Sciatic nerve (tissue), 2 donors: Measurements from ENCODE around the gene GPX1. TPM values are rescaled to one million over a fixed set of nuclear protein-coding genes. Genes with fewer than 3 reads are reported as not detected.
"Not testable (repeated sequence)": the region's sequence is repeated elsewhere in the genome, so short reads cannot be mapped to it uniquely, and the experiment has no call there.

Source experiments
- ATAC-seq: fragments of 200-7000 bp; cut with Tn5 transposase; one replicate; pipeline ENCODE4 v1.9.1; 2020; ENCODE audit warnings: mild to moderate bottlenecking, moderate library complexity
- DNase-seq: peaks from one replicate; pipeline ENCODE4 v3.0.0-alpha.2; 2020; ENCODE audit warnings: low spot score
- intact Hi-C: fragments of 100-400 bp; cut with DNase I; formaldehyde crosslinking; loops from one replicate; pipeline ENCODE4 v1.14.2; 2022
- total RNA-seq: library from RNA; stranded (reverse); fragmentation: NEBNext Ultra II Directional; extraction: Animal tissue kit (Norgen Biotek cat#: 25700); gene quantifications from one replicate; pipeline ENCODE4 v1.2.1, GENCODE V29; 2021
- donor health status: DM: no; HTN: no; CAD: no.
- donor health status: DM: no; HTN: no; CAD: no.

Gene GPX1
- total RNA-seq, 1 donor from 2014 or later, result 142 TPM

DNA sequence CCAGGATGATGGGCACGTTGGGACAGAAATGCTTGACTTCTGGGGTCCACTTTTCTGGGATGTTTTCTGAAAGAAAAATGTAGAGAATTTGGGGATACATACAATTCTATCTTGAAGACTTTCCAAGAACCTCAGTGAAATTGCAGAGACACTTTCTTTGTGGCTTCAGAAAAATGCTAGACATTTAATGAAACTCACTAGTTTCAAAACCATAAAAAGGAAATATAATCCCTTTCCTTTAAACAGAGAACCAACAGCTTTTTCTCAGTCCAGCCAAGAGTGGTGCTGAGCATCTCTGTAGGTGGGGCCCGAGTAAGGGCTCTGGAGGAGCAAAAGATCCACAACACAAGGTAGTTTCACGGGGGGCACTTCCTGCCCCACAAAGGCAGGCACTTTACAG is 4.4 kb upstream of the GPX1 start:
- DNase-seq (no peak), ATAC-seq (no peak)
- intact Hi-C loops, result no loop called here

DNA sequence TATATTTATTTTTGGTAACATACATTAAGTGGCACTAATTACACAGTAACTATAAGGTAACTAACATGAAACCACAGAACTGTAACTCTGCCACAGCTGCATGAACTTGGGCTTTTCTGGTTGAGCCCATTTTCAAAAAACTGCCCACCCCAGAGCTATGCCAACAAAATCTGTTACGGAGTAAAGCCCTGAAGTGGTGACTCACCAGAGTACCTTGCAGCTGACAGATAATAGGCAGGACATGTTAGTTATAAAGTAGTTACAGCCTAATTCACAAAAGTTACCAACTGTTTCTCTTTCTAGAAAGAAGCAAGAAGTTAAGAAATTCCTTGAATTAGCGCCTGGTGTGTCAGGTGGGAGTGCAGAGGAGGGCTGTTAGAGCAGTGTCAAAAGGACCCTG is 1.5 kb upstream of the GPX1 start:
- no peak for DNase-seq
- no peak for ATAC-seq
- intact Hi-C loops, result no loop called here

DNA sequence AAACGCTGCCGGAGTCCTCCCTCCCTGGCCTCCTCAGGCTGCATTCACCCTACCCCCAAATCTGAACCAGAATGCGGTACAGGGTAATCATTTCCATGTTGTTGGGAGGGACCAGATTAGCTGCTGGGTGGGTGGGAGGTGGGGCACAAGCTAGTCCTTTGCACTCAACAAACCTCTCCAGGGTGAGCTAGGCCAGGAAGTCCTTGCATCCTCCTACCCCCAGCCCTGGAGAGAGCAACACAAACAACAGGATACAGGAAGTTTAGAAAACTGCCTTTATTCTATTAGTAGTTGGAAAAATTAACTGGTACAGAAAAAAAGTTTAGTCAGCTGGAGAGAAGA is 702 bp upstream of the GPX1 start:
- no peak for ATAC-seq
- intact Hi-C loops, result no loop called here
- no peak for DNase-seq

DNA sequence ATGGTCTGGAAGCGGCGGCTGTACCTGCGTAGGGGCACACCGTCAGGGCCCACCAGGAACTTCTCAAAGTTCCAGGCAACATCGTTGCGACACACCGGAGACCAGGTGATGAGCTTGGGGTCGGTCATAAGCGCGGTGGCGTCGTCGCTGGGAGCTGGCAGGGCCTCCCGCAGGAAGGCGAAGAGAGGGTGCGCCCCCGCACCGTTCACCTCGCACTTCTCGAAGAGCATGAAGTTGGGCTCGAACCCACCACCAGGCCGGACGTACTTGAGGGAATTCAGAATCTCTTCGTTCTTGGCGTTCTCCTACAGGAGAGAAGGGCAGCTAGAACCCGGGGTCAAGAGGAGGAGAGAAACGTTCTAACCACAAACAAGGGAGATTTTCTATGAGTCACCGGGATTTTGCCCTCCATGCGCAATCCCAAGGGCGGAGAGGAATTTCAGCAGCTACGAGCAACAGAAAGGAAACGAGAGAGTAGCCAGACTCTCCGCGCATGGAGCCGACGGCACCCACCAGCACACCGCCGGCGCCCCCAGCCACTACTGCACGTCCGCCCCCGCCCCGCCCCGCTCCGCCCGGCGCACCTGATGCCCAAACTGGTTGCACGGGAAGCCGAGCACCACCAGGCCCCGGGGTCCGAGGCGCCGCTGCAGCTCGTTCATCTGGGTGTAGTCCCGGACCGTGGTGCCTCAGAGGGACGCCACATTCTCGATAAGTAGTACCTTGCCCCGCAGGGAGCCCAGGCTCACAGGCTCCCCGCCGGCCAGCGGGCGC is 523 bp downstream of the GPX1 start:
- intact Hi-C loops, result not testable (repeated sequence)
- peak; percentile 76 for DNase-seq
- ATAC-seq, result peak; percentile 30

DNA sequence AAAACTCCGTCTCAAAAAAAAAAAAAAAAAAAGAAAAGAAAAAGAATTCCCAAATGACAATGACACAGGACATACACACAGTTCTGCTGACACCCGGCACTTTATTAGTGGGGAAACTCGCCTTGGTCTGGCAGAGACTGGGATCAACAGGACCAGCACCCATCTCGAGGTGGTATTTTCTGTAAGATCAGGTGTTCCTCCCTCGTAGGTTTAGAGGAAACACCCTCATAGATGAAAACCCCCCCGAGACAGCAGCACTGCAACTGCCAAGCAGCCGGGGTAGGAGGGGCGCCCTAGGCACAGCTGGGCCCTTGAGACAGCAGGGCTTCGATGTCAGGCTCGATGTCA is 1.1 kb downstream of the GPX1 start:
- intact Hi-C loops, ATAC-seq, DNase-seq: not testable (repeated sequence)

DNA sequence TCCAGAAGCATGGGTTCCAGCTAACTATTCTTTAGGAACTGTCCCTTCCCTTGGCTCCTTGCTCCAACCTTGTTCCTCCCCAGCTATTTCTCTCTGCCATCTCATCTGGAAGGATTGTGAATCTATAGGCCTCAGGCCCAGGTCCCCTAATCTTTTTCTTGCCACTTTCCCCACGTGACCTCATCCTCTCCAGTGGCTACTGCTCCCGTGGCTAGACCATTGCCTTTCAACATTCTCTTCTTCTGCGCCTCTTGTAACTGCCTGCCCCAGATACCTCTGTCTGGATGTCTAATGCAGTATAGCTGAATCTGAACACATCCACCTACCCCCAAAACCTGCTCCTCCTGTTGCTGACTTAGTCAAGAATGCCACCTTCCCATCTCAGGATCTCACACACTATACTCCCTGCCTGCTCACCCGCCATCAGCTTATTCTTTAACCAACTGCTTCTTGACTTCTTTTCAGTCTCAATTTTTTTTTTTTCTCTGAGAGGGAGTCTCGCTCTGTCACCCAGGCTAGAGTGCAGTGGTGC is 5.2 kb downstream of the GPX1 start:
- ATAC-seq (no peak), DNase-seq (no peak)
- intact Hi-C loops, result no loop called here

DNA sequence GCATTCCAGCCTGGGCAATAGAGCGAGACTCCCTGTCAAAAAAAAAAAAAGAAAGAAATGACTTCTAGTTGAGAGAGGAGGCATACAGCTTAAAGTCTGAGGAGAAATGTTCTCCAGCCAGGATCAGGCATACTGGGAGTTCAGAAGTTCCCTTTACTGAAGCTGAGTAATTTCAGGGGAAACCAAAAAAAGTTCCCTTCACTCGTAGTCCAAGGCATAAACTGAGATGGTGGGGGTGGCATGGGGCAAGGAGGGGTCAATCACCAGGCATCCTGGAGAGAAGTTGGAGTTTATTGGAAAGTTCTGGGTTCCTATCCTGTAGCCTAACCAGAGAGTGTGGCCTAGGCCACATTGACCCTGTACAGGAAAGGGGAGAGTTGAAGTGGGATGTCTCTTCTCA is 5.9 kb downstream of the GPX1 start:
- intact Hi-C loops, result no loop called here
- DNase-seq, result no peak

DNA sequence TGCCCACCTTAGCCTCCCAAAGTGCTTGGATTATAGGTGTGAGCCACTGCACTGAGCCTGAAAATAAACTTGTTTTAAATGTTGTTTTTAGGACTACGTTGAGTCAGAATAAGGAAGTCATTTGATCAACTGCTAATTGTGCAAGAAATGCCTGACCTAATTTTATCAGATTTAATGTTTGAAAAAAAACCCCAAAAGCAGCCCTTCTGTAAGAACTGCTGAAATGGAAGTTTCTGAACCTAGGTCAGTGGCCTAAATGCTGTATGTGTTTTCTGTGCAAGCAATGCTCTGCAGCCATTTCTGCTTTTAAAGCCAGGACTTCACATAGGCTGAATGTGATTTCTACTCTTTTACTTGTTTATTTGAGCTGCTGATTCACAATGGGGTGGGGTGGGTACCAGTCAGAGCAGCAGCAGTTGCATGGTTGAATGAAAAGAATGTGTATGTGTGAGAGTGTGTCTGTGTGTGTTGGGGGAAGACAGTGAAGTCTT is 6.6 kb downstream of the GPX1 start:
- intact Hi-C loops, result no loop called here
- ATAC-seq (peak; percentile 30), DNase-seq (no peak)

More for the DNA sequence above, 5.9 kb downstream of the GPX1 start:
- ATAC-seq, result no peak

DNA sequence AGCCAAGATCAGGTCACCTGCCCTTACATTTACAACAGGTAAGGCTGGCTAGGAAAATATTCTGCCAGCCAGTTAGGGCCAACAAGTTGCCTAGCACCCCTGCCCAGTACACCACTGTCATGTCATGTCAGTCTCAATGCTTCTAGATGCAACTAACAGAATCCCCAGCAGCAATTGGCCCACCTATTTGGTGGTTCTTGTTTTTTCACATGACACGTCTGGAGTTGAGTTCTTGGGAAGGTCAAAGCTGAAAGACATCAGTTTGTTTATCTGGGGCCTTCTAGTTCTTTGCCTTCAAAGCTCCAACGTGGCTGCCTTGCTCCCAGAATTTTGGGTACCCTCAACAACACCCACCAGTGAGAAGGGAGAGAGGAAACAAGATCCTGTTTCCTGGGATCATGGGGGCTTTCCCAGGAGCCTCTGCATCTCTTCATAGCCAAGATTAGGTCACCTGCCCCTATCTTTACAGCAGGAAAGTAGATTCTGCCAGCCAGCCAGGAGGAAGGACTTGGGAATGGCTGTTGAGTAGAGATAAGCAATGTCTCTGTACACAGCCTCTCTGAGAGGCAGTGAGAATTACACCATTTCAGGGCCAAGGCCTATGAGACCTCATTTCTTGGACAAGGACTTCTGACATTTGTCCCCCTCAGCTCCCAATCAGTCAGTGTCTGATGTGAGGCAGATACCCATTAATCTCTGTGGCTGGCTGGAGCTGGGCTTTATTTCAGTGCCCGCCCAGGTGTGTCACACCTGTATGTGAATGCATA is 8.6 kb downstream of the GPX1 start:
- DNase-seq (no peak), ATAC-seq (no peak)
- intact Hi-C loops, result no loop called here

DNA sequence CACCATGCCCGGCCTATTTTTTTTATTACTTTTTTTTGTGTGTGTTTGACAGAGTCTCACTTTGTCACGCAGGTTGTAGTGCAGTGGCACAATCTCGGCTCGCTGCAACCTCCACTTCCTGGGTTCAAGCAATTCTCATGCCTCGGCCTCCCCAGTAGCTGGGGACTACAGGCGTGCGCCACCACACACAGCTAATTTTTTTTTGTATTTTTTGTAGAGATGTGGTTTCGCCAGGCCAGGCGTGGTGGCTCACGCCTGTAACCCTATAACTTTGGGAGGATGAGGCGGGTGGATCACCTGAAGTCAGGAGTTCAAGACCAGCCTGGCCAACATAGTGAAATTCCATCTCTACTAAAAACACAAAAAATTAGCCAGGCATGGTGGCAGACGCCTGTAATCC is 9.8 kb downstream of the GPX1 start:
- ATAC-seq, intact Hi-C loops, DNase-seq: not testable (repeated sequence)

DNA sequence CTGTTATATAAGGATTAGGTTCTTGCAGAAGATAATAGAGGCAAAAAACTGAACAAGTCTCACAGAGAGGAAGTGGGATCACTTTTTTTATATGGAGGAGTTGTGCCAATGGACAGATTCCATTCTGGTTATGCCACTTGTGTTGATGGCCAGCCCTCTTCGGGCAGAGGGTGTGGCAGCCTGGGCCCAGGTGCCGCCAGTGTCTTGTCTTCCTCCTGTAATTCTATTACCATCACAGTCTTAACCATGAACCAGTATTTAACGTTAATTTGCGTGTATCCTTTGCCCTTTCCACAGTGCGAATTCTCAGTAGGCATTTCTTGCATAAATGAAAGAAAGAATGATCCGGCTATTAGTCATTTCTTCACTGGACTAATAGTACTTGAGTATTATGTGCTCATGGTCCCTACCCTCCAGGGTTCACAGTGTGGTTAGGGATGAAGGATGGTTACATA is 11.3 kb downstream of the GPX1 start:
- intact Hi-C loops, result no loop called here

DNA sequence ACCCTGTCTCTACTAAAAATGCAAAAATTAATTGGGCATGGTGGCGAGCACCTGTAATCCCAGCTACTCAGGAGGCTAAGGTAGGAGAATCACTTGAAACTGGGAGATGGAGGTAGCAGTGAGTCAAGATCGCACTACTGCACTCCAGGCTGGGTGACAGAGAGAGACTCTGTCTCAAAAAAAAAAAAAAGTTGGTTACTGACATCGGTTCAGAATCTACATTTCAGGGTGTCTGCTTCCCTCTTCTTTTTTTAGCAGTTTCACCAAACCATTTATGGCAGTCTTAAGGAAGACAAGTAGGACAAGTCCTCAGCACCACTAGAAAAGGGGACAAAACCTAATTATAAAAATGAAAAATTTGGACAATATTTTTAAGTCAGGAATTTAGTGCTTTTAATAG is 15.0 kb downstream of the GPX1 start:
- intact Hi-C loops, result no loop called here
- ATAC-seq, result no peak
- DNase-seq, result no peak

More for the DNA sequence above, 11.3 kb downstream of the GPX1 start:
- ATAC-seq (no peak), DNase-seq (no peak)

DNA sequence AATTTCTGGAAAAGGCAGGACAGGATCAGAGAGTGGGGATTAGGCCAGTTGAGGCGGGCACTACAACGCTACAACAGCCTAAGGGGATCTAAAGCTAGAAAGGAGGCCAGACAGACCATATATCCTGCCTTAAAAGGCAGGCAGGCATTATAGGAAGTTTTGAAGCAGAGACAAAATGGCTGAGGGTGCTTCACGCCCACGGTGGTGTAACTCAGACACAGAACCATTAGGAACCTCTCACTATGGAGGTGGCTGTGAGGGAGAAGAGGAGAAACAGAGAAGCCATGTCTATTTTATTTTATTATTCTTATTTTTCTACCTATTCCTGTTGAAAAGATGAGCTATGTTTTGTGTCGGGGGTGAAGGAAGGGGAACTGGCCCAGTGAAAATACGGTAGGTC is 16.2 kb downstream of the GPX1 start:
- DNase-seq (no peak), ATAC-seq (no peak)
- intact Hi-C loops, result no loop called here

DNA sequence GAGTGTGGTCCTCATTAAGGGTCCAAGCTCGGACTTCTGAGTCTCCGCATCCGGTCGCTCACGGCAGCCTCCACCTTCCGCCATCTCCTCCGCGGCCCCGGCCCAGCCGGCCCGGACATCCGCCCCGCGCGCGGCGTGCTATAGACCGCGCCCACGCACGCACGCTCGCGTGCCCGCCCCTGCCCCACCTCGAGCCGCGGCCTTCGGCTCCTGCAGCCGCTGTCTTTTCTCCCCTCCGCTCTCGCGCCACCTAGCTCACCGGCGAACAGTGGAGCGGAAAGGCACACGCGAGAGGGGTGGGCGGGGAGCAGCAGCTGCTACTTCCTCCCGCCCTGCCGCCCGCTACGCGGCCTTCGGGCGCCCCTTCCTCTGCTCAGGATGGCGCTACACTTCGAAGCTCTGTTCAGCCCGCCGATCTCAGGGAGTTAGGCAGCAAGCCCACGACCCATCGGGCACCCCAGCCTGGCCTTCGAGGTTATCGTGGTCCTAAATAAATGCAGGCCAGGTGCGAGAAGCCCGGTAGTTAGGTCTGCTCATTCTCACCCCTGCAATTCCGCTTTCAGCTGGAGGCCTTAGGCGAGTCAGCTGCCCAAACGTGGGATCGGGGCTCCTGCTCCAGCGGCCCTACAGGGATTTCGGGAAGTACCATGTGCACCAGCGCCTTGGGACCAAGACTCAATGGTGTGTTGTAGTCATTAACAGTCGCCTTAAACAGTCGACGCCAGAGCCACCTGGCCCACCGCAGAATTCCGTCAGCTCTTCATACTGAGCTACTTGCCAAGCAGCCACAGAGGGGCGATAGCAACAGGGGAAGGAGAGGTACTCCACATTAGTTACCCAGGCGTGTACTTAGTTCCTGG is 18.0 kb downstream of the GPX1 start, which contains the start of gene USP4:
Gene USP4 (minus strand): TSS at position 113 of the 860 bp plus-strand sequence. CDS start 29 bp downstream, at position 84.
- ATAC-seq (peak; percentile 96), DNase-seq (peak; percentile 93)
- intact Hi-C loops, result no loop called here

DNA sequence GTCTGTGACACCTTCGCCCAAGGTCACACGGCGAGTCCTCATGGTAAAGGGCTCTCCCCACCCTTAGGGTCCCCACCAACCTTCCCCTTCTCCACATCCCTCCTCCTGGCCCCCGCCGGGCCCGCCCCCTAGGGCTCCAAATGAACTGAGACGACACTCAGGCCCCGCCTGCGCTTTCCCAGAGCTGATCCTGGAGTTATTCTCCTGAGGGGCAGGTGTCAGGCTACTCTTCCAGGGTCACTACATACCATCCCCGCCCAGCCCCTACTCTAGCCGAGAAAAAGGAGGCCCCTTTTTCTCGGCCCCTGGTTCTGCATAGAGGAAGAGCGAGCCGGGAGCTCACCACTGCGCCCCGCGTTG is 18.6 kb downstream of the GPX1 start:
- DNase-seq (peak; percentile 68), ATAC-seq (peak; percentile 3)
- intact Hi-C loops, result no loop called here

DNA sequence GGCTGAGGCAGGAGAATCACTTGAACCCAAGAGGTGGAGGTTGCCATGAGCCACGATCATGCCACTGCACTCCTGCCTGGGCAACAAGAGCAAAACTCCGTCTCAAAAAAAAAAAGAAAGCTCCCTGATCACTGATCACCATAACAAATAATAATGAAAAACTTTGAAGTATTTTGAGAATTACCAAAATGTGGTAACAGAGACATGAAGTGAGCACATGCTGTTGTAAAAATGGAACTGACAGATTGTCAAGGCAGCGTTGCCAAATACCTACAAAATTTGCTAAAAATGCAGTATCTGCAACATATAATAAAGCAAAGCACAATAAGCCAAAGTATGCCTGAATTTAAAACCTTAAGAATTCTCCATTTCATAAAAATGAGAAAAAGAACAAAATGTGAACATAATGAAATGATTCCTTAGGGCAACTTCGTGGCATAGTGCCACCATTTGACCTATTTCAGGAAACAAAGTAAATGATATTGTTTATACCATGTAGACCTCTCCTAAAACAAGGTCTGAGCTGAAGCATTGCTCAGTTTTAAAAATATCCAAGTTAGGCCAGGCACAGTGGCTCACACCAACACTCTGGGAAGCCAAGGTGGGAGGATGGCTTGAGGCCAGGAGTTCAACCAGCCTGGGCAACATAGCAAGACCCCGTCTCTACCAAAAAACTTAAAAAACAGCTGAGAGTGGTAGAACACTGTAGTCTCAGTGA is 24.1 kb downstream of the GPX1 start:
- no peak for DNase-seq
- intact Hi-C loops, result no loop called here
- ATAC-seq, result no peak

DNA sequence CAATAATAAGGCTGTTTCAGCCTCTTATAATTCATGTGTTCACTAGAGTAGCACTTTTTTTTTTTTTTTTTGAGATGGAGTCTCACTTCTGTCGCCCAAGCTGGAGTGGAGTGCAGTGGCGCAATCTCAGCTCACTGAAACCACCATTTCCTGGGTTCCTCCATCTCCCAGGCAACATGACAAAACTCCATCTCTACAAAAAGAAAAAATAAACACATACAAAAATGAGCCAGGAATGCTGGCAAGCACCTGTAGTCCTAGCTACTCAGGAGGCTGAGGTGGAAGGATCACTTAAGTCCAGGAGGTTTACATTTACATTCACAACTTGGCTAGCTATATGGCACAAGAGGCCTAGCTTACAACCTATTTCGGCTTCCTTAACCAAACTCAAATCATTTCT is 25.1 kb downstream of the GPX1 start:
- intact Hi-C loops, result no loop called here
- no peak for DNase-seq
- no peak for ATAC-seq

DNA sequence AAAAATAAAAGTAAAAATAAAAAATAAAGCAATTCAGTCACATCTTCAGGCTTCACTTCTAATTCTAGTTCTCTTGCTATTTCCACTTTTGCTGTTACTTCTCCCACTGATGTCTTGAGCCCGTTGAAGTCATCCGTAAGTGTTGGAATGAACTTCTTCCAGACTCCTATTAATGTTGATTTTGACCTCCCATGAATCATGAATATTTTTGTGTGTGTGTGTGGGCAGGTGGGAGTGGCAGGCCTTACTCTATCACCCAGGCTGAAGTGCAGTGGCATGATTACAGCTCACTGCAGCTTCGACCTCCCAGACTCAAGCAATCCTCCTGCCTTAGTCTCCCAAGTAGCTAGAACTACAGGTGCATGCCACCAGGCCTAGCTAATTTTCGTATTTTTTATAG is 29.0 kb downstream of the GPX1 start:
- no peak for ATAC-seq
- intact Hi-C loops, result no loop called here

DNA sequence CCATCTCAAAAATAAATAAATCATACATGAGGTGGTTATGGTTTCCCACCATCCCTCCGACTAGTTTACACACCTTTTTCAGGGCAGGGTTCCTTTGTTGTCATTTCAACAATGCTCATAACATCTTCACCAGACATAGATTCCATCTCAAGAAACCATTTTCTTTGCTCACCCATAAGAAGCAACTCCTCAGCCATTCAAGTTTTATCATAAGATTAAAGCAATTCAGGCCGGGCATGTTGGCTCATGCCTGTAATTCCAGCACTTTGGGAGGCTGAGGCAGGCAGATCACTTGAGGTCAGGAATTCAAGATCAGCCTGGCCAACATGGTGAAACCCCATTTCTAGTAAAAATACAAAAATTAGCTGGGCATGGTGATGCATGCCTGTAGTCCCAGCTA is 29.8 kb downstream of the GPX1 start:
- ATAC-seq, intact Hi-C loops: not testable (repeated sequence)

More for the DNA sequence above, 29.0 kb downstream of the GPX1 start:
- no peak for DNase-seq

More for the DNA sequence above, 29.8 kb downstream of the GPX1 start:
- DNase-seq, result not testable (repeated sequence)
